ENCODE measurements around the gene BRAP.
"Not testable (repeated sequence)": the region's sequence is repeated elsewhere in the genome, so short reads cannot be mapped to it uniquely, and the experiment has no call there.

Gene BRAP

DNA sequence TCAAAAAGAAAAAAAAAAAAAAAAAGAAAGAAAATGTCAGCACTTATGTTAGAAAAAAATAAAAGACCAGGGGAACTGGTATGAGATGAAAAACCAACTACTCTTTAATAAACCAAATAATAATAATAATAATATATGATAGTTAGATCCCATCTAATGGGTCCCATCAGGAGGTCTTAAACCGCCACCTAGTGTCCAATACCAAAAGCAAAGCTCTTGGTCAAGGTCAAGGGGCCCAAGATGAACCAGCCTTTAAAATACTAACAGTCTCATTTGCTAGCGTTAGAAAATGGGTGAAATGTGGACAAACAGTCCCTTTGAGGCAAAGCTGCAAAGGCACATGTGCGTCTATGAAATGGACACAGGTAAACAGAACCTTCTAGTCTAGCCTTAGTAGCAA lies 12.3 kb downstream of the BRAP start:
- FAIRE-seq, result no peak

DNA sequence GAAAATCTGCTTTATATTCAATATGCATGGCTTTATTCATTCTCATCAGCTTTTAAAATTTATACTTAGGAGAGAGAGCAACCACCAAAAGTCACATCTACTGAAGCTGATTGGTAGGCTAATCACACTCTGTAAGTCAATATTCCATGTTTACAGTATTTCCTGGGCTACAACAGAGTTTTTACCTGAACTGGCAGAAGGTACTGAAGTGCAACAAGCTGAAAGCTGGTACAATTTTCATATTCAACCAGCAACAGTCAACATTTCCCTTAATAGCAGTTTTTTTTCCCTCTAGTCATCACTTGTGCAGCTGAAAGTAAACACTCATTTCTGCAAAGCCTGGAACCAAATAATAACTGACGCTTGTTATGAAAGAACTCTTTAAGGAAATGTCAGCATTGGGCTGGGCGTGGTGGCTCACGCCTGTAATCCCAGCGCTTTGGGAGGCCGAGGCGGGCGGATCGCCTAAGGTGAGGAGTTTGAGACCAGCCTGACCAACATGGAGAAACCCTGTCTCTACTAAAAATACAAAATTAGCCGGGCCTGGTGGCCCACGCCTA lies 12.9 kb downstream of the BRAP start:
- no peak for FAIRE-seq

- no peak for FAIRE-seq
These were observed 20.5 kb downstream of the BRAP start for GRCh38 chr12:111664961-111665865.

GRCh38 chr12:111664499-111664898 lies 21.3 kb downstream of the BRAP start:
- FAIRE-seq, result no peak

GRCh38 chr12:111656016-111656415 lies 29.7 kb downstream of the BRAP start:
- FAIRE-seq, result no peak

- no peak for FAIRE-seq
These were observed 30.4 kb downstream of the BRAP start for GRCh38 chr12:111655356-111655755.

- FAIRE-seq, result no peak
These were observed 32.2 kb downstream of the BRAP start for GRCh38 chr12:111653596-111653995.

DNA sequence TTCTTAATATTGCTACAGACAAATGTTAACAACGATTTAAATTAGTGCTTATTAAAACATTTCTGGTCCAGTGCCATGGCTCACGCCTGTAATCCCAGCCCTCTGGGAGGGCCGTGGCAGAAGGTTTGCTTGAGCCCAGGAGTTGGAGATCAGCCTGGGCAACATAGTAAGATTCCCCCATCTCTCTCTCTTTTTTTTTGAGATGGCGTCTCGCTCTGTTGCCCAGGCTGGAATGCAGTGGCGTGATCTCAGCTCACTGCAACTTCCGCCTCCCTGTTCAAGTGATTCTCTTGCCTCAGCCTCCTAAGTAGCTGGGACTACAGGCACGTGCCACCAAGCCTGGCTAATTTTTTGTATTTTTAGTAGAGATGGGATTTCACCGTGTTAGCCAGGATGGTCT lies 33.2 kb downstream of the BRAP start:
- not testable (repeated sequence) for FAIRE-seq

- no peak for FAIRE-seq
These were observed 34.8 kb downstream of the BRAP start for GRCh38 chr12:111650912-111651311.

GRCh38 chr12:111645433-111645832 lies 40.3 kb downstream of the BRAP start:
- no peak for FAIRE-seq

GRCh38 chr12:111643427-111643826 lies 42.3 kb downstream of the BRAP start:
- FAIRE-seq, result no peak

DNA sequence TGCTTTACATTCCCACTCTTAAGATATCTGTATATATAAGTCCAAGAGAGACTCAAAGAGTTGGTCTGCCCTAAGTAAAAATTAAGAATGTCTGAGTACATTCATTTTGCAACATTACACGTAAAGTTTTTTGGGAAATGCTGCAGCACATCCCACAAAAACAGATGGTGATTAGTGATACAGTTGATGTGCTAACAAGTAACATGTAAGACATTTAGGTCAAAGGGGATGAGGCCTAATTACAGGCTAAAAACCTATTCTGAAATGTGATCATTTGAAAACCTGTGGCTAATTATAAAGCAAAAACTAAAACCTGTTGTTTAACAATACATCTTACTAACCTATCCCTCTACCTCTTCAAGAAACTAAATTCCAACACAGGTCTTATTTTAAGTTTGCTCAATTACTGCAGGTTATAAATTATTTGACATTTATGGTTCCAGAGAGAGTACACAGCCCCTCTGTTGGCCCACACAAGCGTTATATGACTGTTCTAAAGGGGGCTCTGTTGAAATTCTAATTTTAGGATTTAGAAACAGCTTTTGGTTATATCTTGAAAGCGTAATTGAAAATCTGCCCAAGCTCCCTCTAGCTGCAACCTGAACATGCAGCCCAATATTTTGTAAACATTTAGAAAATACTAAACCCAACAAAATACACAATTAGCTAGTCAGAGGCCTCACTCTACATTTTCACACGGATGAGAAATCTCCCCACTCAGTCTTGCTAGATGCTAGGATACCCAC lies 42.9 kb downstream of the BRAP start:
- FAIRE-seq, result no peak

DNA sequence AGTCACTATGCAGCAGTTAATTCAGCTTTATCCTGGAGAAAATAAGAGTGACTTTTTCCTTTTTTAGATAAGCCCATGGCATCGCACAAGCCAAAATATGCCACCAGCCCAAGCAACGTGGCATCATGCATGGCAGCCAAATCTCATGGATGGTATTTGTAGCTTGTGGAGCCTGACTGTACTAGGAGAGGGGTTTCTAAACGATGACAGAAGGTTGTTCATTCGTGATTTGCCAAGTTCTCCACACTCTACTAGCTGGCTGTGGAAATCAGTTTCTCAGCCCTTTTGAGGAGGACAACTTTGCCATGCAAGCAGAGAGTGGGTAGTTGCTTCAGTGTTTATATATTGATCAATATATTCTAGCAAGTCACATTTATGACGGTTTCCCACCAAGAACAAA lies 45.2 kb downstream of the BRAP start:
- FAIRE-seq, result no peak

DNA sequence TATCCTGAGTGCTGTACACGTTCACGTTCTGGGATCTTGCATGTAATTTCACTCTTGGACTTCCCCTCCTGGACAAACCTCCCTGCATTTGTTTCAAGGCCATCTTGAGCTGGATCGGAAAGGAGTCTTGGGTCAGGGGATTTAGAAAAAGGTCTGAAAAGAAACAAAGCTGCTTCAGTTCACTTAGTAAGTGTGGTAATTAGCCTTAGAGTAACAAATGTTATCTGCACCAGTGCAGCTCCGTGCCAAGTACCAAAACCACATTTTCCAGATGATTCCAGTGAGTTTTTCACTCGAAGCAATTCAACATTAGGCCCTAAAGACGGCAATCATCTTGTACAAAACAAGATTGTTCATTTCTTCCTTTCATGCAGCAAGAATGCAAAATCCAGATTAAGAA lies 47.2 kb downstream of the BRAP start:
- no peak for FAIRE-seq

DNA sequence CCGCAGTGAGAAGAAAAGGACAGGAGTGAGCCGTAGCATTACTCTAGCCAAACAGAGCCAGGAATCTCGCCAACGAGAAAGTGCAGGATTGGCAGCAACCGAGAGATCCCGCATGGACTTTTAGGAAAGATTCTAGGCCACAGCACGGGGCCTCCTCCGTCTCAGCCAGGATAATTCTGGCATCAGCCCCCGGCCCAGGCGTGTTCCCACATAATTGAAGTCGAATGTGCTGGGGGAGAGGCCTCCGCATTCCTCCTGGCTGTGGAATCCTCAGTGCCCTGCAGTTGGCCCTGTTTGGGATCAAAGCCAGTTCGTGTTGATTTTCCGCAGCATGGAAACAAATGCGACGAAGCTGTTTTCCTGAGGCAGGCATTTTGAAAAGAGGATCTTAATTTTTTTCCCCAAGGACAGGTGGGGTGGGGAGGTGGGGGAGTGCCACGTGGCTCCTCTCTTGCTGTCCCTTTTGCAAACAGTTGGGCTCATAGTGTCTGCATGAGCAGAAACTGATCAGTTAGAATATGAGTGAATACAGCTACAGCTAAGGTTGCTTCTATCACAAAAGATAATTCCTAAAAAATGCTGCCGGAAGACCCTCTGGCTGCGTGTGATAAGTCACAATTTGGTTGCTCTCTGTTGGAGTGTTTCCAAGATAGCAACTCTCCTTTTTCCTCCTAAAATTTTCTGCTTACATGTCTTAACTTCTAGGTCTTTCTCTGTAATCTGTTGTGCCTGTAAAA lies 49.4 kb downstream of the BRAP start:
- FAIRE-seq, result no peak

GRCh38 chr12:111635524-111635923 lies 50.2 kb downstream of the BRAP start:
- no peak for FAIRE-seq

DNA sequence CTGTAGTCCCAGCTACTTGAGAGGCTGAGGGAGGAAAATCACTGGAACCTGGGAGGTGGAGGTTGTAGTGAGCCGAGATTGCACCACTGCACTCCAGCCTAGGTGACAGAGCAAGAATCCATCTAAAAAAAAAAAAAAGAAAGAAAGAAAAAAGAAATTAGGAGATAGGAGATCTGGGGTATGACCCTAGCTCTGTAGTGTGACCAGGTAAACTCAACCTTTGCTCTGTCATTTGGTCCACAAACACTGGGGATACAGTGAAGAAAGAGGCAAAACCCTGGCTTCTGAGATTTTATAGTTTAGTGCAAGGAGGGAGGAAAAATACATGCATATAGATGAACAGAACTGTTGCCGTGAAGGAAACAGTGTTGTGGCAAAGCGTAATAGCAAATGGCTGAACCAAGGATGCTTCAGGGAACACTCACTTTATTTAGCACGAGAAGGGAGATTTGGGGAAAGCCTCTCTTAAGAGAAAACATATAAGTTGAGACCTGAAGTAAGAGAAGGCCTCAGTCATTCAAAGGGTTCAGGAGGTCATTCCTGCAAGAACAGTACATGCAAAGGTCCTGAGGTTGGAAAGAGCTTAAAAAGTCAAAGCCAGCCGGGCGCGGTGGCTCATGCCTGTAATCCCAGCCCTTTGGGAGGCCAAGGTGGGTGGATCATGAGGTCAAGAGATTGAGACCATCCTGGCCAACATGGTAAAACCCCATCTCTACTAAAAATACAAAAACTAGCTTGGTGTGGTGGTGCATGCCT lies 57.1 kb downstream of the BRAP start:
- FAIRE-seq, result no peak

GRCh38 chr12:111626230-111626629 lies 59.5 kb downstream of the BRAP start:
- no peak for FAIRE-seq

DNA sequence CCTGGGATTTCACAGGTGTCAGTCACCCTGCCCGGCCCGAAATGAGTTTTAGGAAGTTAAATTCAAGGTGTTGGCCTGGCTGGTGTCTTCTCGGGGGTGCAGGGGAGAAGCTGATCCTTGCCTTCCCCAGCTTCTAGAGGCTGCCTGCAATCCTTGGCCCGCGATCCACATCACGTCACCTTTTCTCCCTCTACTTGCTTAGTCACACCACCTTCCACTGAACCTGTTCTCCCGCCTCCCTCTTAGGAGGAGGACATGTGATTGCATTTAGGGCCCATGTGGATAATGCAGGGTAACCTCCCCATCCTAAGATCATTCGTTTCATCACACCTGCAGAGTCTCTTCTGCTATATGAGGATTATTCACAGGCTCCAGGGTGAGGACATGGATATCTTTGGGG lies 61.2 kb downstream of the BRAP start:
- FAIRE-seq, result no peak

DNA sequence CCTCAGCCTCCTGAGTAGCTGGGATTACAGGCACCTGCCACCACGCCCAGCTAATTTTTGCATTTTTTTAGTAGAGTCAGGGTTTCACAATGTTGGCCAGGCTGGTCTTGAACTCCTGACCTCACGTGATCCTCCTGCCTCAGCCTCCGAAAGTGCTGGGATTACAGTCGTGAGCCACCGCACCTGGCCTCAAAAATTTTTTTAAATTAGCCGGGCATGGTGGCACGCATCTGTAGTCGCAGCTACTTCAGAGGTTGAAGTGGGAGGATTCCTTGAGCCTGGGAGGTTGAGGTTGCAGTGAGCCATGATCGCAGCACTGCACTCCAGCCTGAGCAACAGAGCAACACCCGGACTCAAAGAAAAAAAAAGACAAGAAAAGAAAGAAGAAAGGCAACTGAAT lies 67.9 kb downstream of the BRAP start:
- not testable (repeated sequence) for FAIRE-seq

- FAIRE-seq, result no peak
These were observed 69.6 kb downstream of the BRAP start for GRCh38 chr12:111616177-111616623.

DNA sequence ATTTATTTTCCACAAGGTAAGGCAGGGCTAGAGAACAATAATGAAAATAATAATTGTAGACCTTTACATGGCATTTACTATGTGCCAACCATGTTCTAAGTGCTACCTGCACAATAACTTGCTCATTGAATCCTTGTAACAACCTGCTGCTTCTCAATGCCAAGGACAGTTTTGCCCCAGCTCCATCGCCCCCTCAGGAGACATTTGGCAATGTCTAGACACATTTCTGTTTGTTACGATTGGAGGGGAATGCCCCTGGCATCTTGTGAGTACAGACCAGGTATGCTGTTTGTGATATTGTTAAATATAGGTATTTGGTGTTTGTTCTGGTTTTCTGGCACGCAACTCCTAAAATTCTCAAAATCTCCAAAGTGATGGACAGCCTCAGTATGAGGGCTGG lies 78.5 kb downstream of the BRAP start:
- FAIRE-seq, result no peak
